NCI-H748 treated with DMSO at 0.1 percent for 48 hours (cell line): ENCODE measurements around the gene CERCAM.
"Not testable (repeated sequence)": the region's sequence is repeated elsewhere in the genome, so short reads cannot be mapped to it uniquely, and the experiment has no call there.

Experiments used
- DNase-seq: peaks from one replicate; lab custom pipeline; 2025; lab: John Stamatoyannopoulos, UW

The CERCAM gene

GRCh38 chr9:128419061-128419925, 1.4 kb upstream of the CERCAM start:
- DNase-seq: no peak

- DNase-seq: peak; percentile 33
Measured at GRCh38 chr9:128420060-128420650, 502 bp upstream of the CERCAM start.

- no peak for DNase-seq
Measured at GRCh38 chr9:128421482-128421996, 882 bp downstream of the CERCAM start.

- DNase-seq: not testable (repeated sequence)
Measured at GRCh38 chr9:128422022-128422782, 1.5 kb downstream of the CERCAM start.

GRCh38 chr9:128422783-128423150, 2.1 kb downstream of the CERCAM start:
- DNase-seq: no peak

- not testable (repeated sequence) for DNase-seq
Measured at GRCh38 chr9:128423356-128423755, 2.7 kb downstream of the CERCAM start.

GRCh38 chr9:128424268-128424780, 3.7 kb downstream of the CERCAM start:
- no peak for DNase-seq

- no peak for DNase-seq
Measured at GRCh38 chr9:128428644-128429512, 8.2 kb downstream of the CERCAM start.

- no peak for DNase-seq
Measured at GRCh38 chr9:128429513-128430086, 8.9 kb downstream of the CERCAM start.

GRCh38 chr9:128431207-128431606, 10.6 kb downstream of the CERCAM start:
- DNase-seq: no peak

- DNase-seq: no peak
Measured at GRCh38 chr9:128434340-128434739, 13.7 kb downstream of the CERCAM start.

GRCh38 chr9:128435611-128436010, 15.0 kb downstream of the CERCAM start:
- DNase-seq: no peak

GRCh38 chr9:128438343-128439109, 17.9 kb downstream of the CERCAM start:
- DNase-seq: peak; percentile 39

GRCh38 chr9:128439273-128439672, 18.6 kb downstream of the CERCAM start:
- no peak for DNase-seq

- no peak for DNase-seq
Measured at GRCh38 chr9:128442150-128442549, 21.5 kb downstream of the CERCAM start.

- DNase-seq: not testable (repeated sequence)
Measured at GRCh38 chr9:128446505-128446904, 25.8 kb downstream of the CERCAM start.

- DNase-seq: no peak
Measured at GRCh38 chr9:128448746-128449145, 28.1 kb downstream of the CERCAM start.

- DNase-seq: no peak
Measured at GRCh38 chr9:128454991-128455390, 34.3 kb downstream of the CERCAM start.

- DNase-seq: peak; percentile 96
Measured at GRCh38 chr9:128455849-128456612, 35.4 kb downstream of the CERCAM start, which contains the start of gene ODF2. Gene ODF2, plus strand, starts transcription at chr9:128456006. Its CDS starts 86 bp downstream, at chr9:128456092.
